Measurements from ENCODE around the gene FITM2.

DNA sequence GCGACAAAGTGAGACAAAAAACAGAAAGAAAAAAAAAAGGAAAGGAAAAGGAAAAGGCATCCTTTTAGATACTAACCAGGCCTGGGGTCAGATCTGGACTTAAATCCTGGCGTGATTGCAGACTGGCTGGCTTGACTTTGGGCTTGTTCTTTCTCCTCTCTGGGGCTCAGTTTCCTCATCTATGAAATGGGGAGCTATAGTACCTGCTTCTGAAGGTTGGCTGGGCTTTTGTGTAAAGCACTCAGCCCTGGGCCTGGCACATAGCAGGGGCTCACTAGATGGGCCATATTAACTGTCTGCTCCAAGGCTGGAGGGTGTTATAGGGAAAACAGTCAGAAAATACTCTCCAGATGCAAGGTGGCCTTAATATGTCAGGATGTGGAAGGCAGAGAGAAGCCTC, 24.7 kb upstream of the FITM2 start:
- no peak for TF ChIP-seq CTCF (IDR thresholded peaks at IDR 0.05)
- TF ChIP-seq EZH2 (IDR thresholded peaks at IDR 0.05; ENCODE audit: borderline replicate concordance, insufficient read depth, low read depth, low read length, poor library complexity, severe bottlenecking): no peak
